Measurements from ENCODE around the gene GALR2. TPM values are rescaled to one million over a fixed set of nuclear protein-coding genes. Genes with fewer than 3 reads are reported as not detected.

The GALR2 gene
- total RNA-seq, 2 experiments from 2014 or later, result 0.63 TPM; not detected in 1

DNA sequence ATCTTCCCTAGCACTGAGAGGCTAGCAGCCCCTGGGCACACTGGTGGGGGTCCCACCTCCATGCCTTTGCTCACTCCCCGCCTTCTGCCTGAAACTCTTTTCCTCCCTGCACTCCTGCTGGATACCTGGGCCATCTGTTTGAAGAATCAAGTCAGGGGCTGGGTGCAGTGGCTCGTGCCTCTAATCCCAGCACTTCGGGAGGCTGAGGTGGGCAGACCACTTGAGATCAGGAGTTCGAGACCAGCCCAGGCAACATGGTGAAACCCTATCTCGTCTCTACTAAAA is 50.8 kb downstream of the GALR2 start:
- H3K36me3 ChIP-seq (ENCODE audit: insufficient read depth, low read length), result no peaks in the 10 kb centered on the region
- H3K9me3 ChIP-seq (ENCODE audit: low read length), result no peaks in the 10 kb centered on the region
- no peak overlapping the region for H3K4me2 ChIP-seq (ENCODE audit: low read length)
- no peaks in the 10 kb centered on the region for H3K9me2 ChIP-seq (ENCODE audit: insufficient read depth, low read length)
- no peak overlapping the region for H3K4me3 ChIP-seq (ENCODE audit: low read depth, low read length, poor library complexity, severe bottlenecking)
- no peaks in the 10 kb centered on the region for H4K20me1 ChIP-seq (ENCODE audit: insufficient read depth, low read length)
- ChIA-PET POLR2A (interaction anchor here (1.0 to 2.9 kb wide), 4 partner anchors 51 to 66 kb away, joined by 3 to 9 read pairs (median 4); no protein-coding TSS in a partner anchor), CTCF (ENCODE audit: unreplicated experiment) (interaction anchor here (1.3 kb wide), 1 partner anchor 28 kb away, joined by 3 read pairs; no protein-coding TSS in a partner anchor)
- H3K4me1 ChIP-seq (ENCODE audit: insufficient read depth, low read length, poor library complexity, severe bottlenecking), result peaks cover 19% of the 10 kb centered on the region
- no peak overlapping the region for H3K27ac ChIP-seq (ENCODE audit: low read depth, low read length, poor library complexity, severe bottlenecking)
- no peak for TF ChIP-seq EZH2phosphoT487 (IDR thresholded peaks at IDR 0.05; ENCODE audit: borderline replicate concordance, low read depth, low read length)
- TF ChIP-seq, protein P1, sequence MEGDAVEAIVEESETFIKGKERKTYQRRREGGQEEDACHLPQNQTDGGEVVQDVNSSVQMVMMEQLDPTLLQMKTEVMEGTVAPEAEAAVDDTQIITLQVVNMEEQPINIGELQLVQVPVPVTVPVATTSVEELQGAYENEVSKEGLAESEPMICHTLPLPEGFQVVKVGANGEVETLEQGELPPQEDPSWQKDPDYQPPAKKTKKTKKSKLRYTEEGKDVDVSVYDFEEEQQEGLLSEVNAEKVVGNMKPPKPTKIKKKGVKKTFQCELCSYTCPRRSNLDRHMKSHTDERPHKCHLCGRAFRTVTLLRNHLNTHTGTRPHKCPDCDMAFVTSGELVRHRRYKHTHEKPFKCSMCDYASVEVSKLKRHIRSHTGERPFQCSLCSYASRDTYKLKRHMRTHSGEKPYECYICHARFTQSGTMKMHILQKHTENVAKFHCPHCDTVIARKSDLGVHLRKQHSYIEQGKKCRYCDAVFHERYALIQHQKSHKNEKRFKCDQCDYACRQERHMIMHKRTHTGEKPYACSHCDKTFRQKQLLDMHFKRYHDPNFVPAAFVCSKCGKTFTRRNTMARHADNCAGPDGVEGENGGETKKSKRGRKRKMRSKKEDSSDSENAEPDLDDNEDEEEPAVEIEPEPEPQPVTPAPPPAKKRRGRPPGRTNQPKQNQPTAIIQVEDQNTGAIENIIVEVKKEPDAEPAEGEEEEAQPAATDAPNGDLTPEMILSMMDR (conservative IDR thresholded peaks at IDR 0.05; ENCODE audit: low read length), result peak; percentile 2; the same call in 1 of the 2 replicates
- H3K79me2 ChIP-seq (ENCODE audit: insufficient read depth, low read depth, low read length), result no peaks in the 10 kb centered on the region
- BruUV-seq (replicated peaks), result no TSS peak
- intact Hi-C loops (cut with micrococcal nuclease; ENCODE audit: unreplicated experiment), result no loop called here
- DNase-seq (ENCODE audit: low spot score), result no peak
- H2AFZ ChIP-seq (ENCODE audit: low read length), result no peak overlapping the region

DNA sequence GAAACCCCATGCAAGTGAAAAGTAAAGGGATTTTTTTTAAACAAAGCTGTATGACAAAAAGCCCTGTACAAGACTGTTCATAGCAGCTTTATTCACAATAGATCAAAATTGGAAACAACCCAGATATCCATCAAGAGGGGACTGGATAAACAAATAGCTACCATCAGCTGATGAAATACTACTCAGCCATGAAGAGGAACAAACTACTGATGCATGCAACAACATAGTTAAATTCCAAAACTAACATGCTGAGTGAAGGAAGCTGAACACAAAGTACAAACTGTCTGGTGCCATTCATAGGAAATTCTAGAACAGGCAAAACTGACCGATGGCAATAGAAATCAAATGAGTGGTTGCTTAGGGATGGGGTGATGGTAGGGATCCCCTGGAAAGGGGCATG is 51.3 kb downstream of the GALR2 start:
- CTCF ChIA-PET (ENCODE audit: unreplicated experiment), result interaction anchor here (1.1 to 1.6 kb wide), 3 partner anchors 27 to 173 kb away, joined by 3 to 8 read pairs (median 3); no protein-coding TSS in a partner anchor
- intact Hi-C loops (cut with micrococcal nuclease; ENCODE audit: unreplicated experiment), result no loop called here

More for the DNA sequence above, 51.3 kb downstream of the GALR2 start:
- Histone ChIP-seq H2AFZ (ENCODE audit: low read length) (no peak overlapping the region), H3K36me3 (ENCODE audit: insufficient read depth, low read length) (no peaks in the 10 kb centered on the region), H3K79me2 (ENCODE audit: insufficient read depth, low read depth, low read length) (no peaks in the 10 kb centered on the region), H3K4me1 (ENCODE audit: insufficient read depth, low read length, poor library complexity, severe bottlenecking) (peaks cover 13% of the 10 kb centered on the region), H3K9me3 (ENCODE audit: low read length) (no peaks in the 10 kb centered on the region), H3K9me2 (ENCODE audit: insufficient read depth, low read length) (no peaks in the 10 kb centered on the region), H3K27ac (ENCODE audit: low read depth, low read length, poor library complexity, severe bottlenecking) (no peak overlapping the region), H3K4me2 (ENCODE audit: low read length) (no peak overlapping the region), H3K4me3 (ENCODE audit: low read depth, low read length, poor library complexity, severe bottlenecking) (no peak overlapping the region), H4K20me1 (ENCODE audit: insufficient read depth, low read length) (no peaks in the 10 kb centered on the region)
- POLR2A ChIA-PET, result interaction anchor here (0.6 to 2.9 kb wide), 5 partner anchors 24 to 121 kb away, joined by 3 to 9 read pairs (median 5); no protein-coding TSS in a partner anchor
- no TSS peak for BruUV-seq (replicated peaks)
- TF ChIP-seq, protein P1 (conservative IDR thresholded peaks at IDR 0.05; ENCODE audit: low read length), result no peak
- TF ChIP-seq EZH2phosphoT487 (IDR thresholded peaks at IDR 0.05; ENCODE audit: borderline replicate concordance, low read depth, low read length), result no peak
- DNase-seq (ENCODE audit: low spot score), result no peak

Small RNAs within 50 kb of the gene (microRNA-seq; reads per million reads assigned to microRNA genes)
- 6.8 reads per million for gene MIR6868 (ENCODE audit: borderline replicate concordance)

Small RNAs within 50 kb of the gene (small RNA-seq; reads per million reads assigned to genes)
- not detected for gene MIR6868

Other genes with a start within 250 kb of the GALR2 start
- 7.1 and 8.0 TPM in 2 replicates for gene UNC13D, start 230.4 kb upstream of the GALR2 start, total RNA-seq (2014; rRNA removed; shearing (Covaris generic))
- gene UNC13D, start 230.4 kb upstream of the GALR2 start, total RNA-seq (2022), result 12.2 and 17.8 TPM in 2 replicates
- 24.1 and 29.9 TPM in 2 replicates for gene WBP2, start 219.4 kb upstream of the GALR2 start, total RNA-seq (2014; rRNA removed; shearing (Covaris generic))
- gene WBP2, start 219.4 kb upstream of the GALR2 start, total RNA-seq (2022), result 117 and 123 TPM in 2 replicates
- gene TRIM47, start 196.2 kb upstream of the GALR2 start, total RNA-seq (2014; rRNA removed; shearing (Covaris generic)), result 32.7 and 41.9 TPM in 2 replicates
- gene TRIM47, start 196.2 kb upstream of the GALR2 start, total RNA-seq (2022), result 21.6 and 25.9 TPM in 2 replicates
- gene TRIM65, start 177.8 kb upstream of the GALR2 start, total RNA-seq (2014; rRNA removed; shearing (Covaris generic)), result 45.0 and 54.2 TPM in 2 replicates
- gene TRIM65, start 177.8 kb upstream of the GALR2 start, total RNA-seq (2022), result 60.4 and 62.9 TPM in 2 replicates
- gene MRPL38, start 169.9 kb upstream of the GALR2 start, total RNA-seq (2014; rRNA removed; shearing (Covaris generic)), result 91.9 and 112 TPM in 2 replicates
- 175 and 198 TPM in 2 replicates for gene MRPL38, start 169.9 kb upstream of the GALR2 start, total RNA-seq (2022)
- 34.6 and 38.7 TPM in 2 replicates for gene FBF1, start 133.7 kb upstream of the GALR2 start, total RNA-seq (2014; rRNA removed; shearing (Covaris generic))
- gene FBF1, start 133.7 kb upstream of the GALR2 start, total RNA-seq (2022), result 47.8 and 47.9 TPM in 2 replicates
- gene ACOX1, start 95.6 kb upstream of the GALR2 start, total RNA-seq (2014; rRNA removed; shearing (Covaris generic)), result 12.3 and 22.6 TPM in 2 replicates
- gene ACOX1, start 95.6 kb upstream of the GALR2 start, total RNA-seq (2022), result 30.2 and 34.6 TPM in 2 replicates
- gene TEN1, start 95.5 kb upstream of the GALR2 start, total RNA-seq (2014; rRNA removed; shearing (Covaris generic)), result 17.6 and 22.5 TPM in 2 replicates
- gene TEN1, start 95.5 kb upstream of the GALR2 start, total RNA-seq (2022), result 18.2 and 22.5 TPM in 2 replicates
- 7.3 and 15.9 TPM in 2 replicates for gene CDK3, start 73.9 kb upstream of the GALR2 start, total RNA-seq (2014; rRNA removed; shearing (Covaris generic))
- 12.8 and 17.2 TPM in 2 replicates for gene CDK3, start 73.9 kb upstream of the GALR2 start, total RNA-seq (2022)
- 5.6 and 9.9 TPM in 2 replicates for gene EVPL, start 47.5 kb upstream of the GALR2 start, total RNA-seq (2014; rRNA removed; shearing (Covaris generic))
- gene EVPL, start 47.5 kb upstream of the GALR2 start, total RNA-seq (2022), result 5.1 and 6.9 TPM in 2 replicates
- gene SRP68, start 2.3 kb upstream of the GALR2 start, total RNA-seq (2014; rRNA removed; shearing (Covaris generic)), result 53.5 and 54.0 TPM in 2 replicates
- 199 and 200 TPM in 2 replicates for gene SRP68, start 2.3 kb upstream of the GALR2 start, total RNA-seq (2022)
- 0.76 TPM in 1 of 2 replicates, not detected in the other for gene ZACN, start 4.4 kb downstream of the GALR2 start, total RNA-seq (2014; rRNA removed; shearing (Covaris generic))
- gene ZACN, start 4.4 kb downstream of the GALR2 start, total RNA-seq (2022), result 0.33 and 1.2 TPM in 2 replicates
- gene EXOC7, start 29.0 kb downstream of the GALR2 start, total RNA-seq (2014; rRNA removed; shearing (Covaris generic)), result 118 and 122 TPM in 2 replicates
- 173 and 175 TPM in 2 replicates for gene EXOC7, start 29.0 kb downstream of the GALR2 start, total RNA-seq (2022)
- gene FOXJ1, start 66.5 kb downstream of the GALR2 start, total RNA-seq (2014; rRNA removed; shearing (Covaris generic)), result not detected in 2 replicates
- not detected in 2 replicates for gene FOXJ1, start 66.5 kb downstream of the GALR2 start, total RNA-seq (2022)
- gene RNF157, start 165.7 kb downstream of the GALR2 start, total RNA-seq (2014; rRNA removed; shearing (Covaris generic)), result 0.21 and 0.28 TPM in 2 replicates
- 0.70 and 1.3 TPM in 2 replicates for gene RNF157, start 165.7 kb downstream of the GALR2 start, total RNA-seq (2022)
- 70.9 and 86.4 TPM in 2 replicates for gene UBALD2, start 190.6 kb downstream of the GALR2 start, total RNA-seq (2014; rRNA removed; shearing (Covaris generic))
- gene UBALD2, start 190.6 kb downstream of the GALR2 start, total RNA-seq (2022), result 238 and 305 TPM in 2 replicates
- gene QRICH2, start 233.5 kb downstream of the GALR2 start, total RNA-seq (2014; rRNA removed; shearing (Covaris generic)), result 6.7 and 9.4 TPM in 2 replicates
- gene QRICH2, start 233.5 kb downstream of the GALR2 start, total RNA-seq (2022), result 5.7 and 7.2 TPM in 2 replicates